ENCODE data around the gene SLC25A48.

- TF ChIP-seq CTCF (IDR thresholded peaks at IDR 0.05; ENCODE audit: borderline replicate concordance, extremely low read depth, low read length, poor library complexity, severe bottlenecking) (no peak), EZH2 (IDR thresholded peaks at IDR 0.05; ENCODE audit: borderline replicate concordance, low read depth, low read length, severe bottlenecking) (no peak)
Observed at GRCh38 chr5:135847976-135848375, 13.5 kb downstream of the SLC25A48 start.
